ENCODE results near the gene CHAT.
"Not testable (repeated sequence)": the region's sequence is repeated elsewhere in the genome, so short reads cannot be mapped to it uniquely, and the experiment has no call there.

Gene CHAT

GRCh38 chr10:49679480-49679893, 65.7 kb downstream of the CHAT start, which contains the start of gene C10orf53:
Gene C10orf53 (plus strand): TSS chr10:49679651. CDS start chr10:49679698, 47 bp downstream.
- TF ChIP-seq, protein P1, sequence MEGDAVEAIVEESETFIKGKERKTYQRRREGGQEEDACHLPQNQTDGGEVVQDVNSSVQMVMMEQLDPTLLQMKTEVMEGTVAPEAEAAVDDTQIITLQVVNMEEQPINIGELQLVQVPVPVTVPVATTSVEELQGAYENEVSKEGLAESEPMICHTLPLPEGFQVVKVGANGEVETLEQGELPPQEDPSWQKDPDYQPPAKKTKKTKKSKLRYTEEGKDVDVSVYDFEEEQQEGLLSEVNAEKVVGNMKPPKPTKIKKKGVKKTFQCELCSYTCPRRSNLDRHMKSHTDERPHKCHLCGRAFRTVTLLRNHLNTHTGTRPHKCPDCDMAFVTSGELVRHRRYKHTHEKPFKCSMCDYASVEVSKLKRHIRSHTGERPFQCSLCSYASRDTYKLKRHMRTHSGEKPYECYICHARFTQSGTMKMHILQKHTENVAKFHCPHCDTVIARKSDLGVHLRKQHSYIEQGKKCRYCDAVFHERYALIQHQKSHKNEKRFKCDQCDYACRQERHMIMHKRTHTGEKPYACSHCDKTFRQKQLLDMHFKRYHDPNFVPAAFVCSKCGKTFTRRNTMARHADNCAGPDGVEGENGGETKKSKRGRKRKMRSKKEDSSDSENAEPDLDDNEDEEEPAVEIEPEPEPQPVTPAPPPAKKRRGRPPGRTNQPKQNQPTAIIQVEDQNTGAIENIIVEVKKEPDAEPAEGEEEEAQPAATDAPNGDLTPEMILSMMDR (IDR thresholded peaks at IDR 0.05; ENCODE audit: extremely low read depth, missing control alignments), result no peak
- peak; percentile 70 for DNase-seq (ENCODE audit: low spot score)

GRCh38 chr10:49682449-49682848, 68.6 kb downstream of the CHAT start:
- DNase-seq (ENCODE audit: low spot score), result not testable (repeated sequence)

DNA sequence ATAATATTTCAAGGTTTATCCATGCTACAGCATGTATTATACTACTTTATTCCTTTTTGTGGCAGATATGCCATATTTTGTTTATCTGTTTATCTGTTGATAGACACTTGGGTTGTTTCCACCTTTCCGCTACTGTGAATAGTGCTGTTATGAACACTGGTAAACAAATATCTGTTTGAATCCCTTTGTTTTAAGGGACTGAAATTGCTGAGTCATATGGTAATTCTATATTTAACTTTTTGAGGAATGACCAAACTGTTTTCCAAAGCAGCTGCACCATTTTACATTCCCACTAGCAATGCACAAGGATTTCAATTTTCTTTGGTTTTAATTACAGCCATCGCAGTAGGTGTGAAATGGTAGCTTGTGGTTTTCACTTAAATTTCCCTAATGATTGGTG, 69.0 kb downstream of the CHAT start:
- DNase-seq (ENCODE audit: low spot score), result no peak
- TF ChIP-seq, protein P1 (IDR thresholded peaks at IDR 0.05; ENCODE audit: extremely low read depth, missing control alignments), result no peak

- TF ChIP-seq, protein P1 (IDR thresholded peaks at IDR 0.05; ENCODE audit: extremely low read depth, missing control alignments), result no peak
- no peak for DNase-seq (ENCODE audit: low spot score)
These were observed 72.8 kb downstream of the CHAT start for GRCh38 chr10:49686651-49687050.

DNA sequence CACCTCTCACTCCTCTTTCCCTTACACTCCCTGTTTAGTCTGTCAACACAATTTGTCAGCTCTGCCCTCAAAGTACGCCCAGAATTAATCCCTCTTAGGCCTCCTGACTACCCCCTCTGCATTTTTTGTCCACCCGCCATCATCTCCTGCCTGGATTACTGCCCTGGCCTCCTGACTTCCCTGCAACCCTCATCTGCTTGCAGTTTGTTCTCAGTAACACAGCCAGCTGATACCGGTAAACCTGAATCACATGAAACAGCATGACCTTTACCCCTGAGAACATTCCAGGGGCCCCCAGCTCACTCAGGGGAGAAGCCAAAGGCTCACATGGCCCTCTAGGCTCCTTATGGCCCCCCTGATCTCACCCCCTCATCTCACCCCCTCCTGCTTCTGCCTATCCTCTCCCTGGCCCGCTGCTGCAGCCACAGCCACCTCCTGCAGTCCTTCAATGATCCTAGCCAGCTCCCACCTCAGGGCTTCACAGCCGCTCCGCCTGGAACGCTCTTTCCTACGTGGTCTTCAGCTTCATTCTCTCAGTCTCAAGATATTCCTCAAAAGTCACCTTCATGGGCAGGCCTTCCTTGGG, 74.5 kb downstream of the CHAT start:
- DNase-seq (ENCODE audit: low spot score), result no peak

GRCh38 chr10:49688920-49689319, 75.1 kb downstream of the CHAT start:
- DNase-seq (ENCODE audit: low spot score), result no peak
- TF ChIP-seq, protein P1 (IDR thresholded peaks at IDR 0.05; ENCODE audit: extremely low read depth, missing control alignments), result no peak

More for the DNA sequence above, 74.5 kb downstream of the CHAT start:
- TF ChIP-seq, protein P1 (IDR thresholded peaks at IDR 0.05; ENCODE audit: extremely low read depth, missing control alignments), result no peak

DNA sequence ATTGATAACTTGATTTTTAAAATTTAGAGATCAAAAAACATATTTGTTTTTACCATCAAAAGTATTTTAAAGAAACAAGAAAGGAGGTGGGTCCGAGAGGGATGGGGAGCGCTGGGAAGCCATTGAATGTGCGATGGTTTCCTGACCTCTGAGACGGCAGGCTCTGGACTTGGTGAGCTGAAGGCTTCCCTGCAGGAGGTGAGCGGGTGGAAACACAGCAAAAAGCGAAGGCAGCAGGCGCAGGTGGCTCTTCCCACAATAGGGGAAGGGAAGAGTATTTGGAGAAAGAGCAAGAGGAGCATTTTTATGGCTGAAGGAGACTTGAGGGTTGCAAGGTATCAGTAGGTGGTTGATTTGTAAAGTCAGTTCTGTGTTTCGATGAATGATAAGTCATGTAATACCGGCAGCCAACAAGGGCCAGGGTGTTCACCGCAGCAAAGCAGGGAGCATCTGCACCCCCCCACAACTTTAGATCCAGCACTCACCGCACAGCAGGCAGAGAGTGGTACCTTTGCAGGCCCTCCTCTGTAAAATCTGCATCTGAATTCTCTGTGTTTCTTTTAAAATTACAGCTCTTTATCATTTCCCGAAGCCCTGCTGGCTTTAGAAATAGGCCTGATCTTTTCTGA, 76.2 kb downstream of the CHAT start:
- TF ChIP-seq, protein P1 (IDR thresholded peaks at IDR 0.05; ENCODE audit: extremely low read depth, missing control alignments), result no peak
- DNase-seq (ENCODE audit: low spot score), result no peak
